OCI-LY1 (cell line): ENCODE data around the gene RASA2.

Source experiments
- H2AFZ ChIP-seq: fragments of 200-600 bp; sonication (generic), shearing (Covaris generic); 2 replicates; pipeline ENCODE4 v1.6.0; 2014; ENCODE audit warnings: antibody characterized with exemption, mild to moderate bottlenecking, low read length
- H3F3A ChIP-seq: fragments of 200-600 bp; sonication (generic), shearing (Covaris generic); 2 replicates; pipeline ENCODE4 v1.6.0; 2014; ENCODE audit warnings: mild to moderate bottlenecking, antibody characterized with exemption, low read length, moderate library complexity; ENCODE audit not compliant: insufficient read depth
- H3K27ac ChIP-seq: fragments of 200-600 bp; sonication (generic); 2 replicates; pipeline ENCODE4 v1.5.1; 2014; ENCODE audit warnings: low read length, mixed run types, mild to moderate bottlenecking, low read depth; ENCODE audit not compliant: poor library complexity, severe bottlenecking
- H3K27me3 ChIP-seq: fragments of 200-600 bp; sonication (generic); 2 replicates; pipeline ENCODE4 v1.6.0; 2014; ENCODE audit warnings: antibody characterized with exemption, mild to moderate bottlenecking, low read length, moderate library complexity; ENCODE audit not compliant: insufficient read depth
- H3K36me3 ChIP-seq: fragments of 200-600 bp; sonication (generic); 2 replicates; pipeline ENCODE4 v1.6.1; 2014; ENCODE audit warnings: mild to moderate bottlenecking, antibody characterized with exemption, low read length, moderate library complexity, mixed read lengths; ENCODE audit not compliant: insufficient read depth
- H3K4me1 ChIP-seq: fragments of 200-600 bp; sonication (generic); 2 replicates; pipeline ENCODE4 v1.5.1; 2014; ENCODE audit warnings: mild to moderate bottlenecking, low read length, moderate library complexity; ENCODE audit not compliant: insufficient read depth, severe bottlenecking
- H3K4me2 ChIP-seq: fragments of 200-600 bp; sonication (generic), shearing (Covaris generic); 2 replicates; pipeline ENCODE4 v1.6.1; 2014; ENCODE audit warnings: low read length
- H3K4me3 ChIP-seq: fragments of 200-600 bp; sonication (generic); 2 replicates; pipeline ENCODE4 v1.5.1; 2014; ENCODE audit warnings: low read length, low read depth, mild to moderate bottlenecking, mixed read lengths; ENCODE audit not compliant: poor library complexity, severe bottlenecking
- H3K79me2 ChIP-seq: fragments of 200-600 bp; shearing (Covaris generic); 2 replicates; pipeline ENCODE4 v1.6.1; 2016; ENCODE audit warnings: mixed run types, low read length, mixed read lengths; ENCODE audit not compliant: insufficient read depth
- H3K9ac ChIP-seq: fragments of 200-600 bp; sonication (generic), shearing (Covaris generic); 2 replicates; pipeline ENCODE4 v1.6.1; 2014; ENCODE audit warnings: mild to moderate bottlenecking, low read length, mixed read lengths
- H3K9me2 ChIP-seq: fragments of 200-600 bp; sonication (generic), shearing (Covaris generic); 2 replicates; pipeline ENCODE4 v1.6.1; 2014; ENCODE audit warnings: low read depth, mild to moderate bottlenecking, low read length, mixed read lengths
- H3K9me3 ChIP-seq: fragments of 200-600 bp; shearing (Covaris generic); 2 replicates; pipeline ENCODE4 v1.6.1; 2014; ENCODE audit warnings: low read length, mixed read lengths
- H4K20me1 ChIP-seq: fragments of 200-600 bp; sonication (generic), shearing (Covaris generic); 2 replicates; pipeline ENCODE4 v1.6.0; 2016; ENCODE audit warnings: mild to moderate bottlenecking, low read length; ENCODE audit not compliant: insufficient read depth
- CTCF ChIP-seq: fragments of 200-600 bp; sonication (generic), shearing (Covaris generic); IDR thresholded peaks from 2 replicates; pipeline ENCODE4 v1.5.1; 2017; ENCODE audit warnings: mild to moderate bottlenecking, antibody characterized with exemption, low read length, moderate library complexity, mixed read lengths
- EZH2 ChIP-seq: fragments of 200-600 bp; sonication (generic), shearing (Covaris generic); IDR thresholded peaks from 2 replicates; pipeline ENCODE4 v1.8.0; 2017; ENCODE audit warnings: borderline replicate concordance, mixed run types, mild to moderate bottlenecking, antibody characterized with exemption, low read length, moderate library complexity, mixed read lengths

Gene RASA2

GRCh38 chr3:141570068-141570467 is 83.2 kb downstream of the RASA2 start:
- Histone ChIP-seq H3K9me3 (no peaks in the 10 kb centered on the region), H3K27me3 (no peaks in the 10 kb centered on the region), H3K4me1 (no peaks in the 10 kb centered on the region), H4K20me1 (no peaks in the 10 kb centered on the region), H3K79me2 (no peaks in the 10 kb centered on the region), H3F3A (no peaks in the 10 kb centered on the region; the same call in 1 of the 2 replicates), H3K36me3 (peaks cover 20% of the 10 kb centered on the region; the same call in 1 of the 2 replicates), H3K4me3 (no peak overlapping the region), H2AFZ (no peak overlapping the region), H3K27ac (no peak overlapping the region), H3K4me2 (no peak overlapping the region), H3K9me2 (no peaks in the 10 kb centered on the region), H3K9ac (no peak overlapping the region)
- TF ChIP-seq EZH2 (no peak), CTCF (no peak)

GRCh38 chr3:141575879-141576743 is 89.3 kb downstream of the RASA2 start:
- no peak overlapping the region for H2AFZ ChIP-seq
- H3K4me2 ChIP-seq, result peak overlapping the region; percentile 45
- H3K36me3 ChIP-seq, result peaks cover 50% of the 10 kb centered on the region
- TF ChIP-seq EZH2 (no peak), CTCF (peak; percentile 83)
- peak overlapping the region; percentile 37 for H3K27ac ChIP-seq
- no peak overlapping the region for H3K4me3 ChIP-seq
- no peaks in the 10 kb centered on the region for H3F3A ChIP-seq
- H3K27me3 ChIP-seq, result no peaks in the 10 kb centered on the region
- H3K4me1 ChIP-seq, result peaks cover 8% of the 10 kb centered on the region
- H4K20me1 ChIP-seq, result no peaks in the 10 kb centered on the region
- no peaks in the 10 kb centered on the region for H3K9me2 ChIP-seq
- H3K79me2 ChIP-seq, result no peaks in the 10 kb centered on the region
- H3K9ac ChIP-seq, result no peak overlapping the region; the same call in 1 of the 2 replicates
- no peaks in the 10 kb centered on the region for H3K9me3 ChIP-seq

- H3K9ac ChIP-seq, result no peak overlapping the region
- H3K27me3 ChIP-seq, result no peaks in the 10 kb centered on the region
- no peaks in the 10 kb centered on the region for H3K9me2 ChIP-seq
- H3K4me1 ChIP-seq, result peaks cover 8% of the 10 kb centered on the region
- H3K9me3 ChIP-seq, result no peaks in the 10 kb centered on the region
- H3K79me2 ChIP-seq, result no peaks in the 10 kb centered on the region
- TF ChIP-seq CTCF, result no peak
- TF ChIP-seq EZH2, result no peak
- no peaks in the 10 kb centered on the region for H3F3A ChIP-seq
- H3K27ac ChIP-seq, result no peak overlapping the region
- peaks cover 49% of the 10 kb centered on the region for H3K36me3 ChIP-seq
- no peaks in the 10 kb centered on the region for H4K20me1 ChIP-seq
- no peak overlapping the region for H2AFZ ChIP-seq
- no peak overlapping the region for H3K4me3 ChIP-seq
- 0 out of 2 replicates have a peak overlapping the region, but pooled peaks have one; percentile 45 for H3K4me2 ChIP-seq
These were observed 89.9 kb downstream of the RASA2 start for GRCh38 chr3:141576744-141577052.
